Hematopoietic multipotent progenitor cell (in vitro differentiated cells): ENCODE results near the gene GCNT1. TPM values are rescaled to one million over a fixed set of nuclear protein-coding genes. Genes with fewer than 3 reads are reported as not detected.
"Not testable (repeated sequence)": the region's sequence is repeated elsewhere in the genome, so short reads cannot be mapped to it uniquely, and the experiment has no call there.

Source experiments
- DNase-seq, 3 donors: peaks; one replicate each; pipeline ENCODE4 v3.0.0-alpha.2; 2011 to 2015; ENCODE audit warnings: low read depth in 2 of 3, low spot score in 2 of 3
- total RNA-seq: library from RNA; depleted of rRNA; stranded (reverse); fragments of >200 nt; gene quantifications from one replicate; pipeline ENCODE4 v1.2.3, GENCODE V29; 2012

Gene GCNT1
- total RNA-seq, 1 donor, result 35.8 TPM

GRCh38 chr9:76479337-76479736, 20.4 kb downstream of the GCNT1 start:
- DNase-seq, result not testable (repeated sequence)

DNA sequence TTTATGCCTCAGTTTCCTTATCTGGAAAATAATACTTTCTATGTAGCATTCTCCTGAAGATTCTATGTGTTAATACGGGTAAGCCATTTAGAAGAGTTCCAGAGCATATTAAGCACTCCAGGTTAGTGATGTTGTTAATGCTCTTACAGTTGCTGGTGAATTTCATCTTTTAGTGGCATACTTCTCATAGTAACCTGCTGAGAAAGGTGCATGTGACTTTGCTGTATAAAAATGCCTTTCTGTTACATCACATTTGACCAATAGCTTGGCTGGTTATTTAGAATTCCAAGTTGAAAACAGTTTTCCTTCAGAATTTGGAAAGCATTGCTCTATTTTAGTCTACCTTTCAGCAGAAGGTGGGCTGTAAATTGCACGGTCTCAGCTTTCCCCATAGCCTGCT, 27.2 kb downstream of the GCNT1 start:
- no peak for DNase-seq

GRCh38 chr9:76490249-76490990, 31.4 kb downstream of the GCNT1 start:
- peak in 2 of 3 donors; percentile 25 to 52 for DNase-seq

DNA sequence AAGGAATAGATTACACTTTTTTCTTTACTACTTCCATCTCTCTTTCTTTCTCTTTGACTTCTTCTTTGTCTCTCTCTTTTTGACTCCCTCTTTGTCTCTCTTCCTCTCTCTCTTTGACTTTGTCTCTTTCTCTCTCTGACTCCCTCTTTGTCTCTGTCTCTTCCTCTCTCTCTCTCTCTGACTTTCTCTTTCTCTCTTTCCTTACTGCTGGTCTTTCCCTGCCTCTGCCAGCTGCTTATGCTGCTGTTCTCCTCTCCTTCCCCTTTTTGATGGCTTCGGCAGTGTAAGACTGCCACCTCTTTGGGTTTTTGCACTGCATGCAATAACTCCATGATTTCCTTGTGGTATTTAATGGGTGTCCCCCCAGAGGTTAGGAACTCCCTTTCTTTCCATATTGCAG, 32.1 kb downstream of the GCNT1 start:
- peak in 1 of 3 donors; percentile 51 for DNase-seq

GRCh38 chr9:76493496-76493895, 34.5 kb downstream of the GCNT1 start:
- DNase-seq, result not testable (repeated sequence)

GRCh38 chr9:76500061-76500460, 41.1 kb downstream of the GCNT1 start:
- DNase-seq, result no peak

- DNase-seq, result no peak
Observed at GRCh38 chr9:76502746-76503145, 43.8 kb downstream of the GCNT1 start.

DNA sequence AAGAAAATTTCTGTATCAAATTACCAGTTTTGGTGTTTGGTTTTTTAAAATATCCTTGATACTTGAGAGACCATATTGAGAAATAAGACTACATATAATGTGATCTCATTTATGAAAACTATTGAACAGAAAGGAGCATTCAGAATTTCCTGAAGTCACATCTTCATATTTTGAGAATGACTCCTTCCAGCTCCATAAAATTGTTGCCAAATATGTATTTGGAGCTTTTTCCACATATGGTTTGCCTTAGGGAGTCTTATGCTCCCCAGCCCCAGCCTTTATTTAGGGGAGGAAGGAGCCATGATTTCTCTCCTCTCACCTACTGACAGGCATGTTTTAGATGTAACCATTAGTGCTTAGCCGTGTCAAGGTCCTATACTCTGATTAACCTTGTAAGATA, 51.1 kb downstream of the GCNT1 start:
- no peak for DNase-seq

DNA sequence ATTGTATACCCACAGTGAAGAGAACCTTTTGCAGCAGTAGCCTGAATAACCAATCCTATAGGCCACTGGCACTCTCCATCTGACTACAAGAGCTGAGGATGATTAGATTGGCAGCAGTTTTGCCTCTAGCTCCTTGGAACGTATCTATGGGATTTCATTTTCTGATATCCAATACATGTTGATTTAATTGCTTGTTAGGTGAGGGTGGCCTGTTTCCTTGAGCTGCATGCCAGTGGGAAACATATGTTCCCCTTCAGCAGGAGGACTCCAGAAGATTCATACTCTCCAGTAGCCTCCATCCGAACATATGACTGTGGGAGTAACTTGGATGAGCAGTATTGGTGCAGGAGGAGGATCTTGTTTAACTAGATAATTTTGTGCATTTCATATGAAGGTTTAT, 51.5 kb downstream of the GCNT1 start:
- DNase-seq, result no peak

DNA sequence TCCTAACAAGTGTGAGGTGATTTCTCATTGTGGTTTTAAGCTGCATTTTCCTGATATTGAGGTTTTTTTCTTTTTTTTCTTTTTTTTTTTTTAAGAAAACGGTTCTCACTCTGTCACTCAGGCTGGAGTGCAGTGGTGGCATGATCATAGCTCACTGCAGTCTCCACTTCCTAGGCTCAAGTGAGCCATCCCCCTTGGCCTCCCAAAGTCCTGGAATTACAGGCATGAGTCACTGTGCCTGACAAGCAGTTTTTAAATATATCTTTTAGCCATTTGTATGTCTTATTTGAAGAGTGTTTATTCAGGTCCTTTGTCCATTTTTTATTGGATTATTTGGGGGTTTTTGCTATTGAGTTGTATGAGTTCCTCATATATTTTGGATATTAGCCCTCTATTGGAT, 53.8 kb downstream of the GCNT1 start:
- DNase-seq, result no peak

GRCh38 chr9:76516350-76516749, 57.4 kb downstream of the GCNT1 start:
- DNase-seq, result peak in 2 of 3 donors; percentile 67 to 89

DNA sequence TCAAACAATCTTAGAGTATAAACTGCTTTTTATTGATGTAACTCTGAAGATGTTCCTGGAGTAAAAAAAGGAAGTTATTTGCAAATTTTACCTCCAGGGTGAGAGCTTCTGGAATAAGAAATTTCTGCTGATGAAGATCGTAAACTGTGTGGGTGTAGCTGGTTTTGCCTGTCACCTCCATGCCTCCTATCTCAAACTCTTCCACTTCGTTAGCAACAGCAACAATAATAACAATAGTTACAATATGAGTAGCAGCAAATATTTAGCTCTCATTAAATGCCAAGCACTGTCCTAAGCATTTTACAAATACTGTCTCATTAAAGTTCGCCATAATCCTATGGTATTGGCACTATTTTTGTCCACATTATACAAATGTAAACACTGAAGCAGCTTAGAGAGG, 57.9 kb downstream of the GCNT1 start:
- no peak for DNase-seq

- DNase-seq, result no peak
Observed at GRCh38 chr9:76519075-76519835, 60.3 kb downstream of the GCNT1 start.

GRCh38 chr9:76521244-76521681, 62.3 kb downstream of the GCNT1 start:
- DNase-seq, result no peak

DNA sequence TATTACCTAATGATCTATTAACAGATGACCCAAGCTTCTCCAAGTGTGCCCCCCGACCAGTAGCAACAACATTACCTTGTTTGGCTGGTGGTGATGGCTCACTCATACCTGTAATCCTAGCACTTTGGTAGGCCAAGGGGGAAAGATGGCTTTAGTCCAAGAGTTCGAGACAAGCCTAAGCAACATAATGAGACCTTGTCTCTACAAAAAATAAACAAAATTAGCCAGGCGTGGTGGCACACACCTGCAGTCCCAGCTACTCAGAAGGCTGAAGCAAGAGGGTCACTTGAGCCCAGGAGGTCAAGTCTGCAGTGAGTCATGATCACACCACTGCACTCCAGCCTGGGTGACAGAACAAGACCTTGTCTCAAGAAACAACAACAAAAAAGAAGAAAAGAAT, 62.9 kb downstream of the GCNT1 start:
- no peak for DNase-seq

GRCh38 chr9:76523617-76524200, 64.7 kb downstream of the GCNT1 start:
- not testable (repeated sequence) for DNase-seq

DNA sequence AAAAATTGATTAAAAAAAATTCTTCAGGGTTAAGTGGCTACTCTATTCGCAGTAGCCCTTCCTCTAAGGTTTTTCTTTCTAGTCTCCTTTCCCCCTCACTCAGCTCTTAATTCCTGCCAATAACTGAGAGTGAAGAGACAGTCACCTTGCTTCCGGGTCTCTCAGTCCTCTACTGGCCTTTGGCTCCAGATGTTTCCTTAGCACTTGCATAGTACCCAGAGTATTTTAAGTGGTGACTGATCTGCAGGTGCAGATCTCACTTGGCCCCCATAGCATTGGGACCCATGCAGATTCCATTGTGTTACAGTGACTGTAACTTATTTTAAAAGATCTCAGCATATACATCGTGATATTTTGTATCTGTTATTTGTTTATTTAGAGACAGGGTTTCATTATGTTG, 66.2 kb downstream of the GCNT1 start:
- peak in 1 of 3 donors; percentile 17 for DNase-seq

DNA sequence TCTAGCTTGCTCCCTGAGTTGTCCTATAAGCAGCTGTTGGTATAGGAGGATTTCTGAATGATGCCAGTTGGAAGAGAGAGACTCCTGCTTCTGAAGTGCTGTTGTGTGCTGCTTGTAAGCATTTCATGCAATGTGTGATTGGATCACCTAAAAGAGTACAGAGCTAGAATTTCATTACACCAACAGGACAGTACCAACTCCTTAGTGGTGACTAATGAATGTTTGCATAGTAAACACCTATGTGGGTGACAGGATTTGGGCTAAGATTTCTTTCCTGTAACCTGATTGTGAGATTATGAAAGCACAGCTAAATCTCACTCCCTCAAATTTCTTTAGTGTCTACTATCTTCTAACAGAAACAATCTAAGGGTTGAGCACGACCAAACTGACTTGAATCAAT, 67.0 kb downstream of the GCNT1 start:
- no peak for DNase-seq

- DNase-seq, result no peak
Observed at GRCh38 chr9:76528056-76528455, 69.1 kb downstream of the GCNT1 start.

DNA sequence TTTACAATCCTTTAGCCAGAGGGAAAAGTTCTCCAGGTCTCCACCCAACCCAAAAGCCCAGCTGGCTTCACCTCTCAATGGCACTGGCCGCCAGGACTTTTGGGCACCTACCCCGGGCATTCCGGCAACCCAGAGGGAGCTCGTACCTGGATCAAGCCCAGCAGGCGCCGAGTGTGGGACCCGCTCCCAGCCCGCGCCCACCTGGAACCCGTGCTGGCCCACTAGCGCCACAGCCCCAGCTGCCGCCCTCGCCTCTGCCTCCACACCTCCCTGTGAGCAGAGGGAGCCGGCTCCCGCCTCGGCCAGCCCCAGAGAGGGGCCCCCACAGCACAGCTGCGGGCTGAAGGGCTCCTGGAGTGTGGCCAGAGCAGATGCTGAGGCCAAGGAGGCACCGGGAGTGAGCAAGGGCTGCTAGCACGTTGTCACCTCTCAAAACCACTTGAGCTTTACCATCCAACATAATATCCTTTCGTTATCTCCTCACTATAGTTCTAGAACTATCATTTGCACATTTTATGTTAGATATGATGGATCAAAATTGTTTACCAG, 69.7 kb downstream of the GCNT1 start:
- DNase-seq, result no peak

DNA sequence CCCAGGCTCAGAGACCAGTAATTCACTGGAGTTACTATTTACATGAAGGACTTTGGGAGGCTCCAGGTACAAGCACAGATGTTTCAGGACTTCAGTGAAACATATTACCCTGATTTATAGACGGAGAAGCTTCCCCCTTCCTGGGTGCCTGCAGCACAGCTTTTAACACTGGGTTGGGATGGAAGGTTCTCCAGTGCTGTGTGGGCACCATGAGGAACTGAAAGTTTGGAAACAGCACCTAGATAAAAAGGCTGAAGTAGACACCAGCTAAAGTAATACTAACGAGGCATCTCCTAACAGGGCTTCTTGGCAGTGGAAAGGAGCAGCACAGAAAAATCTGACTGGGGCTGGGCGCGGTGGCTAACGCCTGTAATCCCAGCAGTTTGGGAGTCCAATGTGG, 70.7 kb downstream of the GCNT1 start:
- no peak for DNase-seq
